Right ventricle myocardium superior (tissue), 1 donor: ENCODE measurements around the gene NOCT. TPM values are rescaled to one million over a fixed set of nuclear protein-coding genes. Genes with fewer than 3 reads are reported as not detected.
"Not testable (repeated sequence)": the region's sequence is repeated elsewhere in the genome, so short reads cannot be mapped to it uniquely, and the experiment has no call there.

Source experiments
- ATAC-seq: fragments of 200-7000 bp; cut with Tn5 transposase; one replicate; pipeline ENCODE4 v1.9.1; 2020; ENCODE audit warnings: mild to moderate bottlenecking; ENCODE audit not compliant: poor library complexity
- DNase-seq: peaks from one replicate; pipeline ENCODE4 v3.0.0-alpha.2; 2020
- intact Hi-C: fragments of 100-400 bp; cut with DNase I; formaldehyde crosslinking; loops from one replicate; pipeline ENCODE4 v1.11.2; 2022
- long read RNA-seq: library from polyadenylated mRNA; unstranded; transcript quantifications from one replicate; pipeline ENCODE4 v2.0.0, GENCODE V29; 2021
- total RNA-seq: library from RNA; stranded (reverse); fragmentation: NEBNext Ultra II Directional; extraction: Animal tissue kit (Norgen Biotek cat#: 25700); gene quantifications from one replicate; pipeline ENCODE4 v1.2.1, GENCODE V29; 2021
- donor health status: DM: no; HTN: yes; CAD: no; lungs with severe emphysema.

NOCT gene, protein sequence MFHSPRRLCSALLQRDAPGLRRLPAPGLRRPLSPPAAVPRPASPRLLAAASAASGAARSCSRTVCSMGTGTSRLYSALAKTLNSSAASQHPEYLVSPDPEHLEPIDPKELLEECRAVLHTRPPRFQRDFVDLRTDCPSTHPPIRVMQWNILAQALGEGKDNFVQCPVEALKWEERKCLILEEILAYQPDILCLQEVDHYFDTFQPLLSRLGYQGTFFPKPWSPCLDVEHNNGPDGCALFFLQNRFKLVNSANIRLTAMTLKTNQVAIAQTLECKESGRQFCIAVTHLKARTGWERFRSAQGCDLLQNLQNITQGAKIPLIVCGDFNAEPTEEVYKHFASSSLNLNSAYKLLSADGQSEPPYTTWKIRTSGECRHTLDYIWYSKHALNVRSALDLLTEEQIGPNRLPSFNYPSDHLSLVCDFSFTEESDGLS
- total RNA-seq, result 9.4 TPM
- long read RNA-seq, partial matches to known transcripts, result 0 of 1 reads
- long read RNA-seq, other reads (novel, unspliced or antisense), result 0 of 1 reads

DNA sequence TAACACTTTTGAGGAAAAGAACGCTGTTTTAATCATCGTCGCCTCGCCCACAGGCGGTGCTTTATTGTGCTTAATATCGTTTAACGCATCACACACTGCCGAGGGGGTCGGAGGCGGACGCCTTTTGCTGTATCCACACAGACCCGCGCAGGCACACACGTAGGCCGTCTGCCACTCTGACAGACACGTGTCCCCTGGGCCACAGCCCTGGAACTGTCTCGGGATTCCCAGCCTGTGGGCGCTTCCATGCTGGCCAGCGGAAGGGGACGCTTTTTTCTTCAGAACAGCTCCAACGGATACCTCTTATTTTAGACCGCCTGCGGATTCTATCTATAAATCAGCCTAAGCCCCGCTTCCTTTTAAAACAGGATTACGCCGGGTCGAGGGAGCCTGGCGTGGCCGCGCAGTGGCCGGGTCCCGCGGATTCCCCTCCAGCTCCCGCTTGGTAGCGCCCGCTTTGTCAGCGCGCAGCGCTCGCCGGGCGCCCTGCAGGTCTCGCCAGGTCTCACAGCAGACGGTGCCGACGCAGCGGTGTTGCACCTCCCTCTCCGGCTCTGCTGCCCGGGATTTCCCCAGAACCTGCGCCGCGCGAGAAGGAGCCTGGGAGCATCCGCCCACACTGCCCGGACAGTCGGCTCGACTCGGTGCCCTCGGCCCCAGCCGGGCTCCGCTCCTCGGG, at the start of gene NOCT:
TSS of gene NOCT (plus strand) at position 513 of the 679 bp plus-strand sequence. CDS start 201 bp downstream, outside the sequence.
- intact Hi-C loops, result no loop called here

DNA sequence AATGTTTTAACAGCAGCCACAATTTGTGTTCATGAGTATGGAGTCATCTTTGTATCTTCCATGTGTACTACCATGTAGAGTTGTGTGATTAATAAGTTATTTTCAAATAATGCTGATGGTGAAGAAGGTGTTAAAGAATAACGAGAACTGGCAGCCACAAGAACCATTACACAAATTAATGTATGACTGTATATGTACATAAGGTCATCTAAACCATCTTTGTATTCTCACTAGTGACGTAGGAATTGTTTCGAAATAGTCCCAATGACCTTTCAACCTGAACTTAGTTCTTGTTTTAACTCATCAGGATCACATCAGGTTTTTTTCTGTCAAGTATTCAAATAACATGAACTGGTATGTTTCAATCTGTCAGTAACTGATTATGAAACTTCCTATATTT, 48.3 kb upstream of the NOCT start:
- ATAC-seq (no peak), DNase-seq (no peak)
- intact Hi-C loops, result no loop called here

More for the DNA sequence above, at the start of gene NOCT:
- peak; percentile 96 for ATAC-seq
- DNase-seq, result peak; percentile 93

DNA sequence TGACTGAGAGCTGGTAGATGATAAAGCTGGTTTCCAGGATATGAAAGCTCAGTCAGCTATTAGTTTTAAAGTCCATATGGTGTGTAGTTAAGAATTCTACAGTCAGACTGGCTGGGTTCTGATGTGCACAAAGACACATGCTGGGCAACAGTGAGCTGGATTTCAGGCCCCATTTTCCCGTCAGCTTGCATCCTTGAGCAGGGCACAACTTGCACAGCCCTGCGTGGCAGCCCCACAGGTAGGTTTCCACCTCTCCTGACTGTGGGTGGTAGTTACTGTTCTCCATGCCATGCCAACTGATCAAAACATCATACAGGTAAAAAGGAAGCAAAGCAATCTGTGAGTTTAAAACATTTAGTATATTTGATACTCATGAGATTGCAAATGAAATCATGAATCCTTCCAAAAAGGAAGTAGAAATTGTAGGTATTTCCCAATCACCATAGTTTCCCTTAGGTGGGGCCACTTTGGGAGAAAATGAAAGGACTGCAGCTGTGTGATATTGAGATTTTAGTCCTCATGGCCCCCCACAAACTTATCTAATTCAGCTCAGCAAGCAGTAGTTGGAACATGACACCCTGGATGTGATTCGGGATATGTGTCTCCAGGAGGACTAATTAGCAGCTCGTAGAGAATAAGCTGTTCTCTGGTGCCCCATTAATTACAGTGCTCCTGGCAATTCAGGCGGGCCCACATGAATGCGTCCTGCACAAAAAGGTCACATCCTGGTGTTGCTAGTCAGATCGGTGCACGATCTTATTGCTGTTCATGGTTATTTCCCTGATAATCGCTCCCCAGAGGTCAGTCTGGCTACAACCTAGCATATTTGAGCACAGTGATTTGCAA, 42.4 kb upstream of the NOCT start:
- ATAC-seq (no peak), DNase-seq (no peak)
- intact Hi-C loops, result no loop called here

DNA sequence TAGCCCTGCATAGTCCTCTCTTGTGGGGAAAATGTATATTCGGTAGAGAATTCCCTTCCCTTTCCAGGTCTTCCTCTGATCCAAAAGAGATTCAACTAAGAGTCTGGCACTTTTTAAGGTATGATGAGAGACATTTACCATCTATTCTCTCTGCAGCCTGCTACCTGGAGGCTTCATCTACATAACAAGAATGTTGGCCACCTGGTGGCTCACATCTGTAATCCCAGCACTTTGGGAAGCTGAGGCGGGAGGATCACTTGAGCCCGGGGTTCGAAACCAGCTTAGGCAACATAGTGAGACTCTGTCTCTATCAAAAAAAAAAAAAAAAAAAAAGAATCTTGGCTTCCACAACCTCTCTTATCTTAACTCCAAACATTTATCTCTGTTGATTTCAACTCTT, 40.4 kb upstream of the NOCT start:
- no peak for DNase-seq
- intact Hi-C loops, result no loop called here
- no peak for ATAC-seq

DNA sequence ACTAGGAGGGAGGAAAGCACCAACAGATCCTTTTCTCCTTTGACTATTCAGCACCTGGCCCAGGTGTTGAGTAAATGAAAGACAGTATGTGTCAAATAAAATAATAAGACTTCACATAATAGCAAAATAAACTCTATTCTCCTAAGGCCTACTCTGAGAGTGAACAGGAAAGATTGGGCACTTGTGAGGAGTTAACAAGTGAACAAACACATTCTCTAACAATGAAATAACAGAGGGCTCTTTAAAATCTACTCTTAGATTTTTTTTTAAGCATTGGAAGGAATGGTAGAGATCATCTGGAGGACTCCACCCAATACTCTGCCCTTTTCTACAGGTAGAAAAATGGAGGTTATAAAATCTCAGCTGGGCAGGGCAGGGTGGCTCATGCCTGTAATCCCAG, 39.1 kb upstream of the NOCT start:
- intact Hi-C loops, result no loop called here
- DNase-seq (no peak), ATAC-seq (no peak)

DNA sequence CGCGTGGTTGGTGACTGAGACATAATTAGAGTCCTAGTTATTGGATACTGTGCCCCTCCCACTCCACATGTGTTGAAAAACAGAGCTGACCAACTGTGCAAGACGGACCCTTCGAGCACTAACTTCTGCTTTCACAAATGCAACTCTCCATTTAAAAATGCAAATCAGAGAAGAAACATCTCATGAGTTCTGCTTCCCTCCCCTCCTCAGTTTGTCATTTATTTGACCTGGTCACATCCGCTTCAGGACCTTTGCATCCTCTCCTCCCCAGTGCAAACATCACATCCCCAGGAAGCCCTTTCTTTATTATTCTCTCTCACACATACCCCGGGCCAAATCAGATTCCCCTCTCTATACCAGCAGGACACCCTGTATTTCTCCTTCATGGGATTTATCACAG, 38.1 kb upstream of the NOCT start:
- intact Hi-C loops, result no loop called here
- ATAC-seq (no peak), DNase-seq (no peak)

DNA sequence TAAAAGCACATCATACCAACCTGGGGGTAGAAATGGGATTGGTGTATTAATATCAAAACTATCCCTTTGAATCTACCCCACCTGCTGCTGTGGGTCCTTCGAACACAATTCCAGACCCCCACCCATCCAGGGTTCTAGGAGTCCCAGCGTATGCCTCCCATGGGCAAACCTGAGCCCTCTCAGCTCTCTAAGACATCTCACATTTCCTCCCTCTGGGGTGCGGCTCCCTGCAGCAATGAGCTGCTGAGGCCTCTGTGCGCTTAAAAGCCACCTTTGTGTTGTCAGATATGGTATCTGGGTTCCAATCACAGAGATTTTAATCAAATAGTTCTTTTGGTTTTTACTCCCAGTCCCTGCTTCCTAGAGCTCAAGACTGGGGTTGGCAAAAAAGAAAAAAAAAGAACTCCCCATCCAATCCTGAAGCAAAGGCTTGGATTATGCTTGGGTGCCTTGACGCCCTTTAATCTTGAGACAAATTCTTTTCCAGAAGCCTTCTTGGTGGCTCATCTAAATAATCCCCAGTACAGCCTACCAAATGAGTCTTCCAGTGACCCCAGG, 37.5 kb upstream of the NOCT start:
- intact Hi-C loops, result no loop called here
- DNase-seq, result no peak
- no peak for ATAC-seq

DNA sequence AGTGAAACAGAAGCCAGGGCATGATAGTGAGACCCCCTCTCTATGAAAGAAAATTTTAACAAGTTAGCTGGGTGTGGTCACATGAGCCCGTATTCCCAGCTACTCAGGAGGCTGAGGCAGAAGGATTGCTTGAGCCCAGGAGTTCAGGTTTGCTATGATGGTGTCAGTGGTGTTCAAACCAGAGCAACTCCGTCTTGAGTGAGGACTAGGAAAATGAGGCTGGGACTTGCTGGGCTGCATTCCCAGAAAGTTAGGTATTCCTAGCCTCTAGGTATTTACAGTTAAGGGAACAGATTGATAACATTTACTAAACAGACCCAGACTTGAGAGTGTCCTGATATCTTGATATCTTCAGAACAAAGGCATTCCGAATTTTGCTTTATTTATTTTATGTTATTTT, 37.0 kb upstream of the NOCT start:
- no peak for DNase-seq
- intact Hi-C loops, result no loop called here
- no peak for ATAC-seq

DNA sequence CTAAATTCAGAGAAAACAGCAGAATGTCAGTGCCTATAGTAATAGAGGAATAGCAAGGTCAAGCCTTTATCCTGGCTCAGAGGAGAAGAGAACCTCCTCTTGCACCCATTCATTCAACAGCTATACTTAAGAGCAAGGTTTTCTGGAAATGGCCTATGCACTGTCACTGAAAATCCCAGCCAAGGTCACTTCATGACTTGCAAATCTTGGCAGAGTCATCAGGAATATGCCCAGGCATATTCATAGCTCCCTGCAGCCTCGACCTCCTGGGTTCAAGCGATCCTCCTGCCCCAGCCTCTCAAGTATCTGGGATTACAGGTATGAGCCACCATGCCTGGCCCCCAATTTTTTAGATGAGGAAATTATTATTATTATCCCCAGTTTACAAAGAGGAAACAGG, 35.8 kb upstream of the NOCT start:
- ATAC-seq (no peak), DNase-seq (no peak)
- intact Hi-C loops, result no loop called here

DNA sequence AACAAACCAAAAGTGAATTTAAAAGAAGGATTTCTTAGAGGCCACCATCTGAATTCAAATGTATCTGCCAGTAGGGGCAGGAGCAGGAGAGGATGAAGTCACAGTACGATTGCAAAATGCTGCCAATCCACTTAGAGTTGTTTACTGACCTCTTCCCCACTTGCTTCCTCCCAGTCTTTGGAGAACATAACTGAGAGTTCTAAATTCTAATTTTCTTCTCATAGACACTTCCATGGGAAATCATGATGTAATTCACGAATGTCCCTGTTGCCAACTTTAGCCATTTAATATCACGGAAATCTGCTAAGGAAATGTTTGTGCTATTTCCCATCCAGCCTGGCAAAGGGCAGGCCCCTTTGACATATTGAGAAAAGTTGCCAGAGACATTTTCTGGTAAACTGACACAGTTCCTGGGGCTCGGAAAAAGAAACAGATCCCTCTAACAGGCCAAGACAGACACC, 33.6 kb upstream of the NOCT start:
- intact Hi-C loops, result no loop called here
- ATAC-seq, result peak; percentile 95
- no peak for DNase-seq

DNA sequence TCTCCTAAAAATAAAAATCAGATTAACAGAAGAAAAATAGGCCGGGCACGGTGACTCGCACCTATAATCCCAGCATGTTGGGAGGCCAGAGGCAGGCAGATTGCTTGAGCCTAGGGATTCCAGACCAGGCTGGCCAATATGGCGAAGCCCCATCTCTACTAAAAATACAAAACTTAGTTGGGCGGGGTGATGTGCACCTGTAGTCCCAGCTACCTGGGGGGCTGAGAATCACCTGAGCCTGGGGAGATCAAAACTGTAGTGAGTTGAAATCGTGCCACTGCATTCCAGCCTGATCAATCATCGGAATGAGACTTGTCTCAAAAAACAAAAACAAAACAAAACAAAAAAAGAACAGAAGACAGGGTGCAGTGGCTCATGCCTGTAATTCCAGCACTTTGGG, 32.8 kb upstream of the NOCT start:
- ATAC-seq (no peak), DNase-seq (no peak)
- intact Hi-C loops, result no loop called here

DNA sequence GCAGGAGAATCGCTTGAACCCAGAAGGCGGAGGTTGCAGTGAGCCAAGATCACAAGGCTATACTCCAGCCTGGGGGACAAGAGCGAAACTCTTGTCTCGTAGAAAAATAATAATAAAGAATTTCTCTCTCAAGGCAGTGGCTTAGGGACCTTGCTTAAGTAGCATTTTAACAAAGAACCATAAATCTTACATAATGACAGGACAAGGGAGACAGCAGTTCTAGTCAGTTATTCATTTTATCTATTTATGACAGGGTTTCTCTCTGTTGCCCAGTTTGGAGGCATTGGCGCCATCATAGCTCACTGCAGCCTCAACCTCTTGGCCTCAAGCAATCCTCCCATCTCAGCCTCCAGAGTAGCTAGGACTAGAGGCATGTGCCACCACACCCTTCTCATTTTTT, 31.9 kb upstream of the NOCT start:
- ATAC-seq (no peak), DNase-seq (no peak)
- intact Hi-C loops, result no loop called here

DNA sequence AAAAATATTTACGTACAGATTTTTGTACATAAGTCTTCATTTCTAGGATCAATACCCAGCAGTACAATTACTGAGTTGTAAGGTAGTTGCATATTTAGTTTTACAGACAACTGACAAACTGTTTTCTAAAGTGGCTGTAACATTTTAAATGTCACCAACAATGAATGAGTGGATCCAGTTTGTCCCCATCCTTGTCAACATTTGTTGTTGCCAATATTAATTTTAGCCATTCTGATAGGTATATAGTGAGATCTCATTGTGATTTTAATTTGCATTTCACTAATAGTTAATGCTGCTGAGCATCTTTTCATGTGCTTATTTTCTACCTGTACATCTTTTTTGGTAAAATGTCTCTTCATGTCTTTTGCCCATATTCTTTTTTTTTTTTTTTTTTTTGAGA, 30.9 kb upstream of the NOCT start:
- intact Hi-C loops, result no loop called here
- DNase-seq, result no peak
- ATAC-seq, result no peak

DNA sequence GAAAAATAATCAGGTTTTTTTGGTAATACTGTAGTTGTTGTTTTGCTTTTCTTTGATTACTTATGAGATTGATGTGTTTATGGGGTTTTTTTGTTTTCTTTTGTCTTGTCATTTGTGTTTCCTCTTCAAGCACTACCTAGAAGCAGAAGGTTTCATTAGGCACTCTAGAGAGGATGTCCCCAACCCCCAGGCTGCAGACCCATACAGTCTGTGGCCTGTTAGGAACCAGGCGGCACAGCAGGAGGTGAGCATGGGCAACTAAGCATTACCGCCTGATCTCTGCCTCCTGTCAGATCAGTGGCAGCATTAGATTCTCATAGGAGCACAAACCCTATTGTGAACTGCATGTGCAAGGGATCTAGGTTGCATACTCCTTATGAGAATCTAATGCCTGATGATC, 22.9 kb upstream of the NOCT start:
- intact Hi-C loops, result no loop called here
- ATAC-seq (no peak), DNase-seq (no peak)

DNA sequence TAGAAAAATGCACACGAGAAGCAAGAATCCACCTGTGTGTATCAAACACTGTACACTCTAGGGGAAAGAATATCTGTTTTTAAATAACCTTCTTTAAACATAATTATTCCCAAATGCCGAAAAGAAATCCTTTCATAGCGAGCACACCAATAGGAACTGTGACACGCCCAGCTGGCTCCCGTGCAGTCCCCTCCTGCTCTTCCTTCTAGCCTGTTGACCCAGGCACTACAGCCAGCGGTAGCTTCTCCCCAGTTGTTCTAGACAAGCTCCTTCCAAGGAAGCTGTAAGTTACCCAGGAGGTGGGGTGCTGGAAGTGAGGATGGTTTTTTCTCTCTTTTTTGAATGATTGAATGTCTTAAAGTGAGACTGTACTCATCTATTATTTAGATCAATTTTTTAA, 19.5 kb upstream of the NOCT start:
- intact Hi-C loops, result no loop called here
- no peak for DNase-seq
- no peak for ATAC-seq

DNA sequence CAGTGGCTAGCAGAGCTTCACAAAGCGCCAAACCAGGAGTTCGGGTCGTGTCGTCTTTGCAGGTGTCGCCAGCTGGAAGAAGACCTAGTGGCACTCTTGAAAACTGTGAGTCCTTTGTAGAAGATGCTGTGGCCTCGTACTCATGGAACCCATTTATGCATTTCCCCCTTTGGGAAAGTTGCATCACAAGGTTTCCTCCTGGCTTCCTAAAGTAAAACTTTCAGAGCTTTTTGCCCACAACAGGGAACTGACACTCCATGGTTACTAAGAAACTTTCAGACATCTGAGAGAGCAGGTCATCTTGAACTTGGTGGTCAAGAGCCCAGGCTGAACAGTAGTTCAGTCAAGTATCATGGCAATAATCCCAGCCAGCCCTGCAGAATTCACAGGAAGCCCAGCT, 15.9 kb upstream of the NOCT start:
- ATAC-seq, result no peak

DNA sequence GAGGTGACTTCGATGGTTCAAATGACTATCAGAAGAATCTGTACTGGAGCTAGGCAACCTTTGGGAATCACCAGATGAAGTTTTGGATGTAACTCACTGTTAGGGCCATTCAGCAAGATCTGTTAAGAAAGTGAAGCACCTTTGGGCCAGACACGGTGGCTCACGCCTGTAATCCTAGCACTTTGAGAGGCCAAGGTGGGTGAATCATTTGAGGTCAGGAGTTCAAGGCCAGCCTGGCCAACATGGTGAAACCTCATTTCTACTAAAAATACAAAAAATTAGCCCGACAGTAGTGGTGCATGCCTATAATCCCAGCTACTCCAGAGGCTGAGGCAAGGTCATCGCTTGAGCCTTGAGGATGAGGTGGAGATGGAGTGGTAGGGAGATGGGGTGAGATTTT, 15.4 kb upstream of the NOCT start:
- intact Hi-C loops, DNase-seq: not testable (repeated sequence)

More for the DNA sequence above, 15.9 kb upstream of the NOCT start:
- intact Hi-C loops, result no loop called here
- DNase-seq, result no peak

DNA sequence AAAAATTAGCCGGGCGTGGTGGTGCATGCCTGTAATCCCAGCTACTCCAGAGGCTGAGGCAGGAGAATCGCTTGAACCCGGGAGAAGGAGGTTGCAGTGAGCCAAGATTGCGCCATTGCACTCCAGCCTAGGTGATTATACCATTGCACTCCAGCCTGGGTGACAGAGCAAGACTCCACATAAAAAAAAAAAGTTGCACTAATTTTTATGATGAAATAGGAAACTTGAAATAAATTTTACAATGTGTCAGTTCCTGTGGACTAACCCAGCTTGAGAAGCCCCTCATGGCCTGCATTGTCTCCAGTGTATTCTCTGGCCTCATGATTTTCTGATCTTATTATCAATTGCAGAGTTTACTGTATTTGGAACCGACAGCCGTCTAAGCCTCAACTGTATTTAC, 14.2 kb upstream of the NOCT start:
- intact Hi-C loops, DNase-seq, ATAC-seq: not testable (repeated sequence)

More for the DNA sequence above, 15.4 kb upstream of the NOCT start:
- not testable (repeated sequence) for ATAC-seq

DNA sequence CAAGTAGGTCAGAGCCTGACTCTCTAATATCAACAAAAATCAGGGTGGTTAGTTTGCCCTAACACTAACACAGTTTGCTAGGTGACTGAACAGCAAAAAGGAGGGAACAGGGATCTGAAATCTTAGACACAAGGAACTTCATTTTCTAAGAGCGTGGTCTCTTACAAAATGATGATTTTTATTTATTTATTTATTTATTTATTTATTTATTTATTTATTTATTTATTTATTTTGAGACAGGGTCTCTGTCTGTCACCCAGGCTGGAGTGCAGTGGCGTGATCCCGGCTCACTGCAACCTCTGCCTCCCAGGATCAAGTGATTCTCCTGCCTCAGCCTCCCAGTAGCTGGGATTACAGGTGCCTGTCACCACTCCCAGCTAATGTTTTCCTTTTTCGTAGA, 11.9 kb upstream of the NOCT start:
- DNase-seq, ATAC-seq, intact Hi-C loops: not testable (repeated sequence)
